Measurements from ENCODE around the gene MTG1.
"Not testable (repeated sequence)": the region's sequence is repeated elsewhere in the genome, so short reads cannot be mapped to it uniquely, and the experiment has no call there.

The MTG1 gene

GRCh38 chr10:133378251-133379096 lies 15.5 kb upstream of the MTG1 start:
- DNase-seq (ENCODE audit: low read depth in 3 of 3) = peak in 1 of 3 experiments; percentile 59

- DNase-seq (ENCODE audit: low read depth in 3 of 3) = peak in 1 of 3 experiments; percentile 53
Observed at GRCh38 chr10:133379152-133379800, 14.7 kb upstream of the MTG1 start, which contains the start of gene PAOX. PAOX (plus strand) TSS chr10:133379262; CDS start chr10:133379317, 55 bp downstream.

GRCh38 chr10:133379801-133380666 lies 13.9 kb upstream of the MTG1 start:
- DNase-seq (ENCODE audit: low read depth in 3 of 3) = no peak

- no peak for DNase-seq (ENCODE audit: low read depth in 3 of 3)
Observed at GRCh38 chr10:133381036-133381435, 12.9 kb upstream of the MTG1 start.

GRCh38 chr10:133383551-133383950 lies 10.4 kb upstream of the MTG1 start:
- DNase-seq (ENCODE audit: low read depth in 3 of 3) = no peak

- DNase-seq (ENCODE audit: low read depth in 3 of 3) = no peak
Observed at GRCh38 chr10:133384071-133384470, 9.9 kb upstream of the MTG1 start.

- DNase-seq (ENCODE audit: low read depth in 3 of 3) = no peak
Observed at GRCh38 chr10:133385214-133385613, 8.7 kb upstream of the MTG1 start.

- DNase-seq (ENCODE audit: low read depth in 3 of 3) = not testable (repeated sequence)
Observed at GRCh38 chr10:133386951-133387350, 7.0 kb upstream of the MTG1 start.

- DNase-seq (ENCODE audit: low read depth in 3 of 3) = no peak
Observed at GRCh38 chr10:133388236-133388972, 5.6 kb upstream of the MTG1 start.

GRCh38 chr10:133388973-133389818 lies 4.8 kb upstream of the MTG1 start:
- no peak for DNase-seq (ENCODE audit: low read depth in 3 of 3)

GRCh38 chr10:133390597-133391248 lies 3.2 kb upstream of the MTG1 start:
- no peak for DNase-seq (ENCODE audit: low read depth in 3 of 3)

- DNase-seq (ENCODE audit: low read depth in 3 of 3) = no peak
Observed at GRCh38 chr10:133391249-133391635, 2.7 kb upstream of the MTG1 start.

GRCh38 chr10:133391761-133392518 lies 2.0 kb upstream of the MTG1 start:
- DNase-seq (ENCODE audit: low read depth in 3 of 3) = no peak

- DNase-seq (ENCODE audit: low read depth in 3 of 3) = no peak
Observed at GRCh38 chr10:133393401-133394063, 425 bp upstream of the MTG1 start.

GRCh38 chr10:133394801-133395221 lies 854 bp downstream of the MTG1 start:
- no peak for DNase-seq (ENCODE audit: low read depth in 3 of 3)

GRCh38 chr10:133396035-133396624 lies 2.2 kb downstream of the MTG1 start:
- DNase-seq (ENCODE audit: low read depth in 3 of 3) = no peak

GRCh38 chr10:133397938-133398337 lies 4.0 kb downstream of the MTG1 start:
- no peak for DNase-seq (ENCODE audit: low read depth in 3 of 3)

GRCh38 chr10:133399123-133399601 lies 5.2 kb downstream of the MTG1 start:
- DNase-seq (ENCODE audit: low read depth in 3 of 3) = no peak
